ENCODE measurements around the gene PACSIN2. TPM values are rescaled to one million over a fixed set of nuclear protein-coding genes. Genes with fewer than 3 reads are reported as not detected.
A peak's percentile ranks its signal among the peaks of the same experiment; 100 is the strongest.

PACSIN2 gene
- total RNA-seq, 2 donors from 2014 or later, result 78.0 to 87.1 TPM

DNA sequence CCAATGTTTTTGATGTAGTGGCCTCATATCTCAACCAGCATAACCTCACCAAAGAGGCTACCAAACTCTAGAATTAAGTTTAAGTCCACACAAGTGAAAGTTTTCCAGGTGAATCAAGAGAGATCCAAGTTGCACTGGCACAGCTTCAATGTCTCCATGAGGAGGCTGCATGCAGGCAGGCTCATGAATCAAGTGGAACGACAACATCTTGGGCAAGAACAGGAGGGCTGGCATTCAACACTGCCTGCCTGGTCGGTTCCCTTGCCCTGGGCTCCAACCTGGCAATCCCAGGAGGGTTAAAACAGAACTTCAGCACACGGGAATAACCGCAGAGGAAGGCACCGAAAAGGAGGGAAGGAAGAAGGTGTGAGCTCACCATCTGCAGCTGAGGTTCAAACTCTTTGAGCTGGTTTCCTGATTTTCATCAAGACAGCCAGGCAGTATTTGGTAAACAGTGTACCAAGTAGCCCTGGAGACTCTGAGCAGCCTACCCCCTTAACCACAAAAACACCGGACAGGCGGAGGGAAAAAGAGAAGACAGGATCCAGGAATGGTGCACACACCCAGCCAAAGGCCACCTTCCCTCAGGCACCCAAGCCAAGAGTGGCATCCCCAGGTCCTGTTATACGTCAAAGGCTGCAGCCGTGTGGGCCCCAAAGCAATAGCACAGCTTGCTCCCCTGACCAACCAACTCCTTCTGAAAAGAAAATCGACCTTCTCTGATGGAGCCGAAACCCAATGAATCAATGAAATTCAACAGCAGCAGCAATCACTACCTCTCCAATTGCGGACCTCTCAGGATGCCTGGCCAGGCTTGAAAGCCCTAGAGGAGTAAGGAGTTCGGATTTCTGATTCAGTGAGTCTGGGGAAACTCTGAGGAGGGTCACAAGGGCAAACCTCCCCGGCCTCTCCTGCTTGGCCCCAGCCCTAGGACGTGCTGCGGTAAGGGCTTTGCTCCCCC lies 1.3 kb downstream of the PACSIN2 start:
- intact Hi-C loops (cut with DNase I), result loop anchor here (10.0 kb wide), 1 partner anchor 229 kb away; no protein-coding TSS in a partner anchor
- no peak for DNase-seq (ENCODE audit: low spot score)
- Histone ChIP-seq H3K36me3 (no peaks in the 10 kb centered on the region), H3K4me1 (replicated peaks) (no peaks in the 10 kb centered on the region), H3K4me3 (peak overlapping the region; percentile 90 to 93), H3K27me3 (replicated peaks; ENCODE audit: insufficient read depth) (no peaks in the 10 kb centered on the region), H3K27ac (peak overlapping the region; percentile 87 to 89), H3K9me3 (no peaks in the 10 kb centered on the region)
- TF ChIP-seq POLR2AphosphoS5 (IDR thresholded peaks at IDR 0.05) (peak; percentile 20), POLR2A (IDR thresholded peaks at IDR 0.05) (no peak)
- TF ChIP-seq, protein P1, sequence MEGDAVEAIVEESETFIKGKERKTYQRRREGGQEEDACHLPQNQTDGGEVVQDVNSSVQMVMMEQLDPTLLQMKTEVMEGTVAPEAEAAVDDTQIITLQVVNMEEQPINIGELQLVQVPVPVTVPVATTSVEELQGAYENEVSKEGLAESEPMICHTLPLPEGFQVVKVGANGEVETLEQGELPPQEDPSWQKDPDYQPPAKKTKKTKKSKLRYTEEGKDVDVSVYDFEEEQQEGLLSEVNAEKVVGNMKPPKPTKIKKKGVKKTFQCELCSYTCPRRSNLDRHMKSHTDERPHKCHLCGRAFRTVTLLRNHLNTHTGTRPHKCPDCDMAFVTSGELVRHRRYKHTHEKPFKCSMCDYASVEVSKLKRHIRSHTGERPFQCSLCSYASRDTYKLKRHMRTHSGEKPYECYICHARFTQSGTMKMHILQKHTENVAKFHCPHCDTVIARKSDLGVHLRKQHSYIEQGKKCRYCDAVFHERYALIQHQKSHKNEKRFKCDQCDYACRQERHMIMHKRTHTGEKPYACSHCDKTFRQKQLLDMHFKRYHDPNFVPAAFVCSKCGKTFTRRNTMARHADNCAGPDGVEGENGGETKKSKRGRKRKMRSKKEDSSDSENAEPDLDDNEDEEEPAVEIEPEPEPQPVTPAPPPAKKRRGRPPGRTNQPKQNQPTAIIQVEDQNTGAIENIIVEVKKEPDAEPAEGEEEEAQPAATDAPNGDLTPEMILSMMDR (IDR thresholded peaks at IDR 0.05), result no peak
- WGBS, result 10% methylated on average over 16 of the region's 16 CpGs

- H3K36me3 ChIP-seq, result no peaks in the 10 kb centered on the region
- no peaks in the 10 kb centered on the region for H3K9me3 ChIP-seq
- H3K4me1 ChIP-seq (replicated peaks), result peaks cover 3% of the 10 kb centered on the region
- 87% methylated on average over 6 of the region's 6 CpGs for WGBS
- TF ChIP-seq, protein P1 (IDR thresholded peaks at IDR 0.05), result no peak
- no peak for TF ChIP-seq POLR2AphosphoS5 (IDR thresholded peaks at IDR 0.05)
- no peak for TF ChIP-seq POLR2A (IDR thresholded peaks at IDR 0.05)
- H3K27ac ChIP-seq, result no peak overlapping the region
- no peak overlapping the region for H3K4me3 ChIP-seq
- intact Hi-C loops (cut with DNase I), result loop anchor here (10.0 kb wide), 1 partner anchor 228 kb away; no protein-coding TSS in a partner anchor
- H3K27me3 ChIP-seq (replicated peaks; ENCODE audit: insufficient read depth), result no peaks in the 10 kb centered on the region
- DNase-seq (ENCODE audit: low spot score), result no peak
These were observed 2.6 kb downstream of the PACSIN2 start for GRCh38 chr22:43012390-43012789.

GRCh38 chr22:43011079-43011478 lies 3.9 kb downstream of the PACSIN2 start:
- Histone ChIP-seq H3K4me3 (no peak overlapping the region), H3K36me3 (no peaks in the 10 kb centered on the region), H3K9me3 (no peaks in the 10 kb centered on the region), H3K27me3 (replicated peaks; ENCODE audit: insufficient read depth) (no peaks in the 10 kb centered on the region), H3K4me1 (replicated peaks) (peaks cover 3% of the 10 kb centered on the region), H3K27ac (peak overlapping the region; percentile 5 to 74)
- DNase-seq (ENCODE audit: low spot score), result no peak
- intact Hi-C loops (cut with DNase I), result loop anchor here (10.0 kb wide), 1 partner anchor 226 kb away; no protein-coding TSS in a partner anchor
- TF ChIP-seq POLR2AphosphoS5 (IDR thresholded peaks at IDR 0.05), result no peak
- TF ChIP-seq POLR2A (IDR thresholded peaks at IDR 0.05), result no peak
- TF ChIP-seq, protein P1 (IDR thresholded peaks at IDR 0.05), result no peak
- WGBS, result 73% methylated on average over 7 of the region's 7 CpGs

DNA sequence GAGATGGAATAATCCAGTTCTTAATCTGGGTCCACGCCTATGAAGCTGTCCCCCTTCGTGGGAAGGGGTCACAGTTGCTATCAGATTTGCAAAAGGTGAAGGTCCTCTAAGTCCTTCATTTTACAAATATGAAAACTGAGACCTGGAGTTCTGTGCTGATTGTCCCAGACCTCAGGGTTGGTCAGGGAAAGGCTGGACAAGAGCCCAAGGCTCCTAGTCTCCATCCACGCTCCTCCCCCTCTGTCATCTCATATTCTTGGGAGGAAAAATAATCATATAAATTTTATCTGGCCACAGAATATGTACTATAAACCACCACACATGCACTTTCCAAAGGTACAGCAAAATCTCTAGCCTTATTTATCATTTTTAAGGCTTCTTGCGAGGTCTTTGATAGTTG lies 5.5 kb downstream of the PACSIN2 start:
- WGBS, result 63% methylated on average over 4 of the region's 4 CpGs
- Histone ChIP-seq H3K27ac (peak overlapping the region; percentile 61 to 74), H3K4me3 (no peak overlapping the region), H3K36me3 (no peaks in the 10 kb centered on the region), H3K9me3 (no peaks in the 10 kb centered on the region), H3K4me1 (replicated peaks) (peaks cover 3% of the 10 kb centered on the region), H3K27me3 (replicated peaks; ENCODE audit: insufficient read depth) (no peaks in the 10 kb centered on the region)
- peak; percentile 42 for TF ChIP-seq POLR2AphosphoS5 (IDR thresholded peaks at IDR 0.05)
- TF ChIP-seq, protein P1 (IDR thresholded peaks at IDR 0.05), result no peak
- intact Hi-C loops (cut with DNase I), result no loop called here
- DNase-seq (ENCODE audit: low spot score), result peak; percentile 51
